Measurements from ENCODE around the gene CCL1.

The CCL1 gene

GRCh38 chr17:34383216-34383615, 20.2 kb upstream of the CCL1 start:
- no peak for DNase-seq (ENCODE audit: low spot score)

GRCh38 chr17:34382621-34383124, 19.6 kb upstream of the CCL1 start:
- DNase-seq (ENCODE audit: low spot score), result no peak

GRCh38 chr17:34379868-34380267, 16.8 kb upstream of the CCL1 start:
- DNase-seq (ENCODE audit: low spot score), result no peak

GRCh38 chr17:34378664-34379101, 15.7 kb upstream of the CCL1 start:
- no peak for DNase-seq (ENCODE audit: low spot score)

- no peak for DNase-seq (ENCODE audit: low spot score)
Observed at GRCh38 chr17:34377078-34377823, 14.2 kb upstream of the CCL1 start.

GRCh38 chr17:34375426-34375997, 12.5 kb upstream of the CCL1 start:
- no peak for DNase-seq (ENCODE audit: low spot score)

GRCh38 chr17:34374457-34374856, 11.4 kb upstream of the CCL1 start:
- DNase-seq (ENCODE audit: low spot score), result no peak

GRCh38 chr17:34371405-34372100, 8.5 kb upstream of the CCL1 start:
- no peak for DNase-seq (ENCODE audit: low spot score)

GRCh38 chr17:34370997-34371395, 8.0 kb upstream of the CCL1 start:
- DNase-seq (ENCODE audit: low spot score), result no peak

GRCh38 chr17:34370376-34370996, 7.5 kb upstream of the CCL1 start:
- DNase-seq (ENCODE audit: low spot score), result no peak

- no peak for DNase-seq (ENCODE audit: low spot score)
Observed at GRCh38 chr17:34369571-34369970, 6.5 kb upstream of the CCL1 start.

- DNase-seq (ENCODE audit: low spot score), result no peak
Observed at GRCh38 chr17:34368946-34369500, 6.0 kb upstream of the CCL1 start.

- DNase-seq (ENCODE audit: low spot score), result no peak
Observed at GRCh38 chr17:34368196-34368945, 5.3 kb upstream of the CCL1 start.

GRCh38 chr17:34367486-34368195, 4.6 kb upstream of the CCL1 start:
- DNase-seq (ENCODE audit: low spot score), result no peak

- no peak for DNase-seq (ENCODE audit: low spot score)
Observed at GRCh38 chr17:34366529-34367107, 3.6 kb upstream of the CCL1 start.

GRCh38 chr17:34366010-34366409, 3.0 kb upstream of the CCL1 start:
- DNase-seq (ENCODE audit: low spot score), result no peak

GRCh38 chr17:34365340-34365739, 2.3 kb upstream of the CCL1 start:
- no peak for DNase-seq (ENCODE audit: low spot score)

- DNase-seq (ENCODE audit: low spot score), result no peak
Observed at GRCh38 chr17:34364751-34365150, 1.7 kb upstream of the CCL1 start.

- DNase-seq (ENCODE audit: low spot score), result peak; percentile 49
Observed at GRCh38 chr17:34361478-34362061, 1.5 kb downstream of the CCL1 start.

GRCh38 chr17:34360601-34361270, 2.3 kb downstream of the CCL1 start:
- DNase-seq (ENCODE audit: low spot score), result no peak

All from CD4-positive, alpha-beta T cell treated with Interleukin-2 at 100 ng/mL for 4 hours (primary cell).